Measurements from ENCODE around the gene TPGS2.

The TPGS2 gene

GRCh38 chr18:36798738-36799473, 29.9 kb downstream of the TPGS2 start:
- no peaks in the 10 kb centered on the region for H3K36me3 ChIP-seq
- DNase-seq = no peak
- H3K4me1 ChIP-seq = no peaks in the 10 kb centered on the region

GRCh38 chr18:36792634-36793283, 36.0 kb downstream of the TPGS2 start:
- H3K27me3 ChIP-seq = no peaks in the 10 kb centered on the region
- H3K4me1 ChIP-seq = no peaks in the 10 kb centered on the region
- H3K4me3 ChIP-seq (ENCODE audit: low read depth, low read length) = no peak overlapping the region
- H3K36me3 ChIP-seq = no peaks in the 10 kb centered on the region
- DNase-seq = no peak
- no peak for TF ChIP-seq CTCF (IDR thresholded peaks at IDR 0.05; ENCODE audit: low read depth, low read length)
- no peaks in the 10 kb centered on the region for H3K9me3 ChIP-seq

More at GRCh38 chr18:36798738-36799473, 29.9 kb downstream of the TPGS2 start:
- H3K27me3 ChIP-seq = no peaks in the 10 kb centered on the region
- no peaks in the 10 kb centered on the region for H3K9me3 ChIP-seq
- H3K4me3 ChIP-seq (ENCODE audit: low read depth, low read length) = no peak overlapping the region
- no peak for TF ChIP-seq CTCF (IDR thresholded peaks at IDR 0.05; ENCODE audit: low read depth, low read length)

GRCh38 chr18:36786686-36787085, 42.1 kb downstream of the TPGS2 start:
- Histone ChIP-seq H3K4me1 (no peaks in the 10 kb centered on the region), H3K36me3 (no peaks in the 10 kb centered on the region), H3K4me3 (ENCODE audit: low read depth, low read length) (no peak overlapping the region), H3K9me3 (no peaks in the 10 kb centered on the region), H3K27me3 (no peaks in the 10 kb centered on the region)
- TF ChIP-seq CTCF (IDR thresholded peaks at IDR 0.05; ENCODE audit: low read depth, low read length) = no peak
- DNase-seq = no peak

GRCh38 chr18:36783792-36784191, 45.0 kb downstream of the TPGS2 start:
- Histone ChIP-seq H3K36me3 (no peaks in the 10 kb centered on the region), H3K27me3 (no peaks in the 10 kb centered on the region), H3K4me3 (ENCODE audit: low read depth, low read length) (no peak overlapping the region), H3K9me3 (no peaks in the 10 kb centered on the region), H3K4me1 (no peaks in the 10 kb centered on the region)
- no peak for TF ChIP-seq CTCF (IDR thresholded peaks at IDR 0.05; ENCODE audit: low read depth, low read length)
- no peak for DNase-seq

GRCh38 chr18:36782710-36783109, 46.1 kb downstream of the TPGS2 start:
- Histone ChIP-seq H3K9me3 (no peaks in the 10 kb centered on the region), H3K4me1 (no peaks in the 10 kb centered on the region), H3K36me3 (no peaks in the 10 kb centered on the region), H3K27me3 (no peaks in the 10 kb centered on the region), H3K4me3 (ENCODE audit: low read depth, low read length) (no peak overlapping the region)
- no peak for TF ChIP-seq CTCF (IDR thresholded peaks at IDR 0.05; ENCODE audit: low read depth, low read length)
- no peak for DNase-seq

GRCh38 chr18:36780748-36781147, 48.1 kb downstream of the TPGS2 start:
- no peaks in the 10 kb centered on the region for H3K27me3 ChIP-seq
- no peaks in the 10 kb centered on the region for H3K9me3 ChIP-seq
- TF ChIP-seq CTCF (IDR thresholded peaks at IDR 0.05; ENCODE audit: low read depth, low read length) = no peak
- no peak for DNase-seq
- H3K4me1 ChIP-seq = no peaks in the 10 kb centered on the region
- no peaks in the 10 kb centered on the region for H3K36me3 ChIP-seq
- no peak overlapping the region for H3K4me3 ChIP-seq (ENCODE audit: low read depth, low read length)
